SHP77 (cell line): ENCODE measurements around the gene KRT39.
A peak's percentile ranks its signal among the peaks of the same experiment; 100 is the strongest.
"Not testable (repeated sequence)": the region's sequence is repeated elsewhere in the genome, so short reads cannot be mapped to it uniquely, and the experiment has no call there.

Source experiments
- DNase-seq, 2 experiments: peaks; one replicate each; lab custom pipeline; 2025; lab: John Stamatoyannopoulos, UW

Gene KRT39

DNA sequence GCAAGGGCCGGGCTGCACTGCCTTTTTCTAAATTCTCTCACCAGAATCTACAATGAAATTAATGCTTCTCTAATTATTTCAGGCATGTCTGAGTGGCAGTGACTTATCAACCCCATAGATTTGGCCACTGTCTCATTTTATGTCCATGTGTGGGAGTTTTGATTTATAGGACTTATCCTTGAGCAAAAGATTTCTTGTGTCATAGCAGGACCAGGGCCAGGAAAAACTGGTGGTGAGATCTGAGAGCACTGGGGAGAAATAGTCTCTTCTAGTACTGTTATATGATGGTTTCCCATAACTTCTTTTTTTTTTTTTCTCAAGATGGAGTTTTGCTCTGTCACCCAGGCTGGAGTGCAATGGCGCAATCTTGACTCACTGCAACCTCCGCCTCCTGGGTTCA, 27.8 kb downstream of the KRT39 start:
- no peak for DNase-seq

- no peak for DNase-seq
Observed at GRCh38 chr17:40937384-40937819, 29.3 kb downstream of the KRT39 start, which contains the start of gene KRT23. TSS of gene KRT23 (minus strand) at chr17:40937646. CDS start at chr17:40936603, 1,043 bp downstream.

DNA sequence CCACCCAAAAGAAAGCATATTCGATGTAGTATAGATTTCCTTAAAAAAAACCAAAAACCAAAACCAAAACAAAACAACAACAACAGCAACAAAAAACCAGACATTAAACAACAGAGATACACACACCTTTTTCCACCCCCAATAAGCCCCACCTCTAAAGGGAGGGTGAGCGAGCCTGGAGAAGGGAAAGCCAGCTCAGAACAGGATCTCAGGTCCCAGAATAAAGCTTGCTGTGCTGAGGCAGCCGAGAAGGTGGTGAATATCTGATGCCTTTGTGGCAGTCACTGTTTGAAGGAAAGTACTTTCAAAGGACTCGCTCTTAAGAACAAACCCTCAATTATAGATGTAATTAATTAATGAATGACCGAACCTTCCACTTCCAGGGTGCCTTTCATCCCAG, 29.8 kb downstream of the KRT39 start:
- no peak for DNase-seq

DNA sequence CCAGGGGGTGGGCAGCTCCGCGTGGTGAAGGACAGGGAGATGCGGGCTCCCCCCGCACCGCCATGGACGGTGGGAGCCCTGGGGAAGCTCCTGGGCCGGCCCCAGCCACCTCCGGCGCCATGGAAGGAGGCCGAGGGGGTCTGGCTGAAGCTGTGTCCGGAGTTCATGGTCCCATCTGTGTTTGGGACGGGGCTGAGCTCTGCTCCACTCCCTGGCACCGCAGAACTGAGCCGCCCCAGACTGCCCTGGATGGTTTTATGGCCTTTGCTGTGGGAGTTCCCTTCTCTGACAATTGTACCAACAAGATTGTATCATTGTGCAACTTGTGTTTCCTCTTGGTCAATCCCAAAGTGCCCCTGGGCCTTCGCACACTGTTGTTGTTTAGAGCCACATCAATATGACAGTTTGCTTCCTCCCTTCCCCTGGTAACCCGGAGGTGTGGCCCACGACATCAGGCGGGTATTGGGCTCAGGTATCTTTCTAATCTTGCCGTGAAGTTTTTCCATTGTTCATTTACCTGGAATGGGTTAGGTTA, 30.2 kb downstream of the KRT39 start:
- no peak for DNase-seq

GRCh38 chr17:40935624-40936023, 31.1 kb downstream of the KRT39 start:
- no peak for DNase-seq

DNA sequence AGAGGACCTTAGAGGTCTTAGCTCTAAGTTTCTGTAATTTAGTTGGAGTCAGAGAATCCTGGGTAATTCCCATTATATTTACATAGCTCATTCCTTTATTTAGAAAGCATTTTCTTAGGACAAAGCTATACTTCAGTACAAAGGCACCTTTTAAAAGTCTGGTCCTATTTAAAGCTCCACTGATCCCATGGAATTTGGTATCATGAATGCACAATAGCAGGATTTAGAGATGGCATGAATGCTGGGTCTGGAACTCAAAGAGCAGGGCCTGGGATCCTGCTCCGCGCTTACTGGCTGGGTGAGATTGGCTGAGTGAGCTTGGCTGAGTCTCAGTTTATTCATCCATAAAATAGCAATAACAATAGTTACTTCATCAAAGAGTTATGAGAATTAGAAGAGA, 34.1 kb downstream of the KRT39 start:
- DNase-seq, result no peak

DNA sequence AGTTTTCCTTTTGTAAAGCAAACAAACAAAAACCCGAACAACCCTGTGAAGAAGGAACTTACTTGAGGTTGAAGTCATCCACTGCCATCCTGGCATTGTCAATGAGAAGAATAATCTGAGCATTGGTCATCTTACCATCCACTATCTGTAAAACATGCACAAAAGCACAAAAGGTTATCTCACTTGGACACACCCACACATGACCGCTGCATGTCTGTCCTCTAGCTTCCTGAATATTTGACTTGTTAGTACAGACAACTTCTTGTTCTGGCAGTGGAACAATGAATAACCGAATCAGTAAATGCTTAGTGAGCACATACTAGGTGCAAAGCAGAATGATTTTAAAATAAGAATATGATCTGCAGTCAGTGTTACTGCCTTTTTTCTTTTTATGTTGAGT, 35.4 kb downstream of the KRT39 start:
- no peak for DNase-seq

GRCh38 chr17:40926341-40926740, 40.4 kb downstream of the KRT39 start:
- no peak for DNase-seq

- DNase-seq, result no peak
Observed at GRCh38 chr17:40922239-40922638, 44.5 kb downstream of the KRT39 start.

GRCh38 chr17:40921026-40921425, 45.7 kb downstream of the KRT39 start:
- DNase-seq, result no peak

DNA sequence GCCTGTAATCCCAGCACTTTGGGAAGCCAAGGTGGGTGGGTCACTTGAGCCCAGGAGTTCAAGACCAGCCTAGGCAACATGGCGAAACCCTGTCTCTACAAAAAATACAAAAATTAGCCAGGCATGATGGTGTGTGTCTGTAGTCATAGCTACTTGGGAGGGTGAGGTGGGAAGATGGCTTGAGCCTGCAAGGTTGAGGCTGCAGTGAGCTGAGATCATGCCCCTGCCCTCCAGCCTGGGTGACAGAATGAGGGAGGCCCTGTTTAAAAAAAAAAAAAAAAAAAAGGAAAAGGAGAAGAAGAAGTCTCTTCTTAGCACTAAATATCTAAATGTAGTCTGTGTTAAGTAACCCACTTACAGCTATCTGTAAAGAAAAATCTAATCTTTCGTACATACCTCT, 49.6 kb downstream of the KRT39 start:
- DNase-seq, result not testable (repeated sequence)

DNA sequence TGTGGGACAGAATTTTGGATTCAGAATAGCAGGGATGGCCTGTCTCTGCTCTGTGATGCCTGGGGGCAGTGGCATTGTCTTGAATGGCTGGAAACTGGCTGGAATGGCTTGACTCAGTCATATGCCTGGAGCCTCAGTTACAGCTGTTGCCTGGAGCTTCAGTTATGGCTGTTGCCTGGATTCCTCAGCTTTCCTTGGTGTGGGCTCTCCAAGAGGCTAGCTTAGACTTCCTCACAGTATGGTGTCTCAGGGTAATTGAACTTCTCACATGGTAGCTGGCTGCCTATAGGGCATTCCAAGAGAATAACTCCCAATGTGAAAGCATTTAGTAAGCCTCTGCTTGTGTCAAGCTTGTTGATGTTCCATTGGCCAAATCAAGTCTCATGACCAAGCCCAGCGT, 50.4 kb downstream of the KRT39 start:
- DNase-seq, result no peak

- DNase-seq, result no peak
Observed at GRCh38 chr17:40915721-40916256, 51.0 kb downstream of the KRT39 start.

DNA sequence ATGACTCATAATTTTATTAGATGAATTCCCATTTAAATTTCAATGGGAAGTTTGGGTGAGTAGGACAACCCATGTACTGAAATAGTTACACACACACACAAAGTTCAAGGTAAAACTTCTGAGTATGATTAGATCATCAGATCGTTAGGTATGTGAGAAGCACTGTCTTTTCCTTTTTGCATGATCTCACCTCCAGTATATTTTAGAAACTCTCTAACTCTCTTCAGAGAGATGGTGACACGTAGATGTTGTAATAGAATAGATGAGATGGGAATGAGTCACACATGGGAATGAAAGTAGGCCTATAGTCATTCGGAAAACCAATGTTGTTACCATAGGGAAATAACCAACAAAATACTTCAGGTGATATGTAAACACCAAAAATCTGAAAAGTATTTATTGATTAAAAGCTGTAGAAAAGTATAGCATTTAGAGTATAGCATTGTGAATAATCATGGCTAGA, 51.5 kb downstream of the KRT39 start:
- no peak for DNase-seq

- no peak for DNase-seq
Observed at GRCh38 chr17:40914075-40914855, 52.5 kb downstream of the KRT39 start.

GRCh38 chr17:40912486-40913210, 54.1 kb downstream of the KRT39 start:
- no peak for DNase-seq

- no peak for DNase-seq
Observed at GRCh38 chr17:40910441-40910841, 56.3 kb downstream of the KRT39 start.

- DNase-seq, result no peak
Observed at GRCh38 chr17:40909755-40910154, 57.0 kb downstream of the KRT39 start.

GRCh38 chr17:40909351-40909750, 57.4 kb downstream of the KRT39 start:
- peak; percentile 65 to 78 for DNase-seq
